Metanephros (tissue), 2 donors: ENCODE data around the gene RDH5. TPM values are rescaled to one million over a fixed set of nuclear protein-coding genes. Genes with fewer than 3 reads are reported as not detected.

ENCODE experiments used
- small RNA-seq: library from RNA; depleted of rRNA; stranded (forward); fragments of <200 nt; gene quantifications from one replicate; pipeline ENCODE3, GENCODE V24; 2014; ENCODE audit warnings: low replicate concordance
- total RNA-seq: library from RNA; depleted of rRNA; stranded (reverse); fragments of >200 nt; gene quantifications from one replicate; pipeline ENCODE4 v1.2.3, GENCODE V29; 2014

Gene RDH5, protein sequence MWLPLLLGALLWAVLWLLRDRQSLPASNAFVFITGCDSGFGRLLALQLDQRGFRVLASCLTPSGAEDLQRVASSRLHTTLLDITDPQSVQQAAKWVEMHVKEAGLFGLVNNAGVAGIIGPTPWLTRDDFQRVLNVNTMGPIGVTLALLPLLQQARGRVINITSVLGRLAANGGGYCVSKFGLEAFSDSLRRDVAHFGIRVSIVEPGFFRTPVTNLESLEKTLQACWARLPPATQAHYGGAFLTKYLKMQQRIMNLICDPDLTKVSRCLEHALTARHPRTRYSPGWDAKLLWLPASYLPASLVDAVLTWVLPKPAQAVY
- 19.6 TPM for total RNA-seq

DNA sequence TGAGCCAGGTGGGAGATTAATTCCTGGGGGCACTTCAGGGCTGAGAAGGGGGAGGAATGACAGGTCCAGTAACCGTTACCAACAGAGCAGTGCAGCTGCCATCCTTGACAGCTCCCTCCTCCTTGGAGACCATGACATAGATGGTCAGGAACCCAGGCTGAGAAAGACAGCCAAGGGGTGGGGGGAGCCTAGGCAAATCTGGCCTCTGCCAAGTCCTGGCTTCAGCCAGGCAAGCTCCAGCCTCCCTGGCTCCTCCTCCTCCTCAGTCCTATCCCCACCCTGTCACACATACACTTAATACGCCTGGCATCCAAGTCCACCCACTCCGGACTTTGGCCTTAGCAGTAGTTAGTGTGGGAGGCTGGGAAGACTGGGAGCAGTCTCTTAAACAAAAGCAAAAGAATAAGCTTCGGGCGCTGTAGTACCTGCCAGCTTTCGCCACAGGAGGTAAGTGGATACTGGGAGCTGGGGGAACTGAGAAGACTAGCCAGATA lies at the start of gene RDH5:
Gene RDH5, plus strand, starts transcription at position 323 of the 494 bp plus-strand sequence. CDS start 792 bp downstream, outside the sequence.

DNA sequence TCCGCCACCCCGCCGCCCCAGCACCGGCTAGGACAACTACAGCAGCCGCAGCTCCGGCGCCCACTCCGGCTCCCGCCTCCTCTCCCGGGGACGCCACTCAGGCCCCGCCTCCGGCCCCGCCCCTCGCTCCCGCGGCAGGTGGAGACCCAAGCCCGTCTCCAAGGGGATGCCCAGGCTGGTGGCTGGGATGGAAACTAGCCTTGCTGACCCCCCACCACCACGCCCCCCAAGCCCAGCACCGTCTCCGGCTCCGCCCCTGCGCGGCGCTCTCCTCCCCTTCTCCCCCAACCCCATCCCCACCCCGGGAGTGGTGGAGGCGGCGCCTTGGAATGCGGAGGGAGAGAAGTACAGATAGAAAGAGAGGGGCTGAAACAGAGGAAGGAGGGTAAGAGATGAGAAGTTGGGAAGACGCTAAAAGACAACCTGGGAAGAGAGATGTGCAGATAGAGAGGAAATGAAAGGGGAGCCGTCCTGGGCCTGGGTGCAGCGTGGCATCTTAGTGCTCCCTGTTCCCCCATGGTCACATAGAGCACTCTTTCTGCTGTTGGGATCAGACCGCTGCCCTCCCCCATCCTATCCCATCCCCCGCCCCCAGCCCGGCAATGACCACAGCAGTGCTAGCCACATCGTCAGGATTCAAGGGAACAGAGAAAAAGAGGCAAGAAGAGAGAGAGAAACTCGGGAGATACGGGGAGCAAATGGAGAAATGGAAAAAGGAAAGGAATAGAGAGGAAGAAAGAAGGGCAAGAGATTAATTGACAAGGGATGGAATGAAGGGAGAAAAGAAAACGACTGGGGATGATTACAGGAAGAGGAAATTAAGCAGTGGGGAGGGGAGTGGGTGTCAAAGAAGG lies 12.1 kb upstream of the RDH5 start, which contains the start of gene ITGA7:
Gene ITGA7, minus strand, starts transcription at position 64 of the 854 bp plus-strand sequence. CDS start 222 bp downstream, outside the sequence.

DNA sequence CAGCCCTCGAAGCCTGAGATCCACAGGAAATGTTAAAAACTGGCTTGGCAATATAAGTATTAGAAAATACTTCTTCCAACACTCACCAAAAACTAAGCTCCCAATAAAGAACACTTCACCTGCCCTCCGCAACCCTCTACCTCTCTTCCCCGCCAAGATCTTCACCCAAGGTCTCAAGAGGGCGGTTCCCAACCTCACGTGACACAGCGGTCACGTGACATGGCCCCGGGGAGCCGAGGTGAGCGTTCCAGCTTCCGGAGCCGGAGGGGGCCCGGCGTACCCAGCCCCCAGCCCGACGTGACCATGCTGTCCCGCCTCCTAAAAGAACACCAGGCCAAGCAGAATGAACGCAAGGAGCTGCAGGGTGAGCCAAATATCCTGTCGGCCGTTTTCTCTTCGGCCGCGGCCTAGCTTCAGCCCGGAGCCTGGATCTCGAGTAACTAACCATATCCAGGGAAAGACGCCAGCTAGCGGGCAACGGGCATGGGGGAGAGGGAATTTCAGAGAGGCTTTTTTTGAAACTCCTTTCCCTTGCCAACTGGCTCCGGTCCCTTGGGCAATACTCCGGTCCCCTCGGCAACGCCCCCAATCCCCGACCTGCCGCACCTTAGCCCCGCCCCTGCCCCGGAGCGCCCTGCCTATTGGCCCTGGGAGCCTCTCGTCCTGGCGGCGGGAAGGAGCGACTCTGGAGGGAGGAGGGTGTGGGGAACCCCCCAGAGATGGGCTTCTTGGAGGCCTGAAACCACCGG lies 4.2 kb upstream of the RDH5 start, which contains the start of gene BLOC1S1:
Gene BLOC1S1, plus strand, starts transcription at position 214 of the 749 bp plus-strand sequence. Its CDS starts 6 bp downstream, at position 220.

GRCh38 chr12:55728939-55729818 lies 9.0 kb downstream of the RDH5 start, which contains the start of gene CD63:
Gene CD63 (minus strand): TSS chr12:55729009. CDS start chr12:55728341, 668 bp downstream.

GRCh38 chr12:55742719-55743405 lies 22.7 kb downstream of the RDH5 start, which contains the start of gene GDF11:
Gene GDF11 (plus strand): TSS chr12:55743122. CDS start chr12:55743317, 195 bp downstream.

Small RNAs within 50 kb of the gene (small RNA-seq; reads per million reads assigned to genes)
- gene AC009779.1 (not detected), gene RF00017 (not detected)

Other genes starting within 250 kb of the RDH5 start
- gene OR6C68, start 228.0 kb upstream of the RDH5 start, total RNA-seq = not detected
- gene OR6C4, start 170.8 kb upstream of the RDH5 start, total RNA-seq = not detected
- gene OR2AP1, start 147.9 kb upstream of the RDH5 start, total RNA-seq = not detected
- gene OR10P1, start 83.5 kb upstream of the RDH5 start, total RNA-seq = not detected
- 79.3 TPM for gene ITGA7, start 12.5 kb upstream of the RDH5 start, total RNA-seq
- gene BLOC1S1, start 4.3 kb upstream of the RDH5 start, total RNA-seq = 71.4 TPM
- gene CD63, start 8.6 kb downstream of the RDH5 start, total RNA-seq = 395 TPM
- gene GDF11, start 22.7 kb downstream of the RDH5 start, total RNA-seq = 11.4 TPM
- gene SARNP, start 97.3 kb downstream of the RDH5 start, total RNA-seq = 38.0 TPM
- 19.3 TPM for gene ORMDL2, start 97.6 kb downstream of the RDH5 start, total RNA-seq
- 37.1 TPM for gene DNAJC14, start 109.2 kb downstream of the RDH5 start, total RNA-seq
- 1.5 TPM for gene MMP19, start 122.5 kb downstream of the RDH5 start, total RNA-seq
- 22.0 TPM for gene PYM1, start 207.5 kb downstream of the RDH5 start, total RNA-seq
- 20.2 TPM for gene DGKA, start 210.8 kb downstream of the RDH5 start, total RNA-seq
- 3.2 TPM for gene PMEL, start 245.6 kb downstream of the RDH5 start, total RNA-seq
- 37.2 TPM for gene CDK2, start 246.4 kb downstream of the RDH5 start, total RNA-seq